Neural progenitor cell (in vitro differentiated cells): ENCODE results near the gene MYL3. TPM values are rescaled to one million over a fixed set of nuclear protein-coding genes. Genes with fewer than 3 reads are reported as not detected.
A peak's percentile ranks its signal among the peaks of the same experiment; 100 is the strongest.

Source experiments
- DNase-seq: peaks from one replicate; pipeline ENCODE4 v3.0.0-alpha.2; 2016; ENCODE audit warnings: low spot score
- H2AFZ ChIP-seq: fragments of 200-600 bp; sonication (generic); replicated peaks from 2 replicates; pipeline ENCODE4 v1.6.1; 2016; ENCODE audit warnings: antibody characterized with exemption
- H3F3A ChIP-seq: fragments of 200-600 bp; sonication (generic); 2 replicates; pipeline ENCODE4 v1.6.1; 2016; ENCODE audit warnings: antibody characterized with exemption, low read depth
- H3K27ac ChIP-seq: fragments of 200-600 bp; sonication (generic); 2 replicates; pipeline ENCODE4 v1.5.1; 2016; ENCODE audit warnings: mild to moderate bottlenecking
- H3K27me3 ChIP-seq: fragments of 200-600 bp; sonication (generic); 2 replicates; pipeline ENCODE4 v1.6.1; 2016; ENCODE audit warnings: mild to moderate bottlenecking, moderate library complexity
- H3K36me3 ChIP-seq: fragments of 200-600 bp; sonication (generic); 2 replicates; pipeline ENCODE4 v1.5.1; 2016
- H3K4me1 ChIP-seq: fragments of 200-600 bp; sonication (generic); 2 replicates; pipeline ENCODE4 v1.6.1; 2016; ENCODE audit warnings: mixed run types
- H3K4me2 ChIP-seq: fragments of 200-600 bp; sonication (generic); 2 replicates; pipeline ENCODE4 v1.6.1; 2016
- H3K4me3 ChIP-seq: fragments of 200-600 bp; sonication (generic); 2 replicates; pipeline ENCODE4 v1.5.1; 2016
- H3K79me2 ChIP-seq: fragments of 200-600 bp; sonication (generic); 2 replicates; pipeline ENCODE4 v1.6.1; 2016; ENCODE audit warnings: low read depth
- H3K9ac ChIP-seq: fragments of 200-600 bp; sonication (generic); 2 replicates; pipeline ENCODE4 v1.6.1; 2016
- H3K9me3 ChIP-seq: fragments of 200-600 bp; sonication (generic); 2 replicates; pipeline ENCODE4 v1.5.1; 2016; ENCODE audit warnings: low read depth
- H4K20me1 ChIP-seq: fragments of 200-600 bp; sonication (generic); 2 replicates; pipeline ENCODE4 v1.6.1; 2016; ENCODE audit warnings: low read depth
- H3K27ac Mint-ChIP-seq: 3 replicates; pipeline ENCODE4 v1.8.0; 2021; ENCODE audit warnings: mixed read lengths
- H3K27me3 Mint-ChIP-seq: 2 replicates; pipeline ENCODE4 v1.8.0; 2022; ENCODE audit warnings: low read depth, mild to moderate bottlenecking, inconsistent platforms, moderate library complexity, mixed read lengths; ENCODE audit not compliant: insufficient read depth
- H3K36me3 Mint-ChIP-seq: 3 replicates; pipeline ENCODE4 v1.8.0; 2021; ENCODE audit warnings: mixed read lengths
- H3K4me1 Mint-ChIP-seq: 3 replicates; pipeline ENCODE4 v1.8.0; 2021; ENCODE audit warnings: mixed read lengths
- H3K4me3 Mint-ChIP-seq: 3 replicates; pipeline ENCODE4 v1.8.0; 2021; ENCODE audit warnings: mild to moderate bottlenecking, moderate library complexity, mixed read lengths
- H3K9me3 Mint-ChIP-seq: 3 replicates; pipeline ENCODE4 v1.8.0; 2020; ENCODE audit warnings: mixed read lengths
- CTCF ChIP-seq: fragments of 200-600 bp; sonication (generic); IDR thresholded peaks from 2 replicates; pipeline ENCODE4 v1.5.1; 2017; ENCODE audit warnings: antibody characterized with exemption, mild to moderate bottlenecking
- EZH2 ChIP-seq: fragments of 200-600 bp; sonication (generic); IDR thresholded peaks from 2 replicates; pipeline ENCODE4 v1.6.1; 2017; ENCODE audit warnings: antibody characterized with exemption, mild to moderate bottlenecking, moderate library complexity
- EZH2phosphoT487 ChIP-seq: fragments of 200-600 bp; sonication (generic); IDR thresholded peaks from 2 replicates; pipeline ENCODE4 v1.6.1; 2017; ENCODE audit warnings: antibody characterized with exemption
- total RNA-seq: library from RNA; depleted of rRNA; stranded (reverse); fragments of >200 nt; gene quantifications from 2 replicates; pipeline ENCODE4 v1.2.3, GENCODE V29; 2015; ENCODE audit warnings: low replicate concordance

MYL3 gene
- total RNA-seq, 1 donor from 2014 or later, result not detected

GRCh38 chr3:46856576-46857471 is 6.4 kb downstream of the MYL3 start:
- H3K36me3 Mint-ChIP-seq, result no peaks in the 10 kb centered on the region
- H3K4me3 ChIP-seq, result no peak overlapping the region
- no peak overlapping the region for H3K27ac Mint-ChIP-seq
- no peaks in the 10 kb centered on the region for H3F3A ChIP-seq
- no peak overlapping the region for H3K27ac ChIP-seq
- H3K9me3 Mint-ChIP-seq, result no peaks in the 10 kb centered on the region
- peak overlapping the region; percentile 5 for H3K4me3 Mint-ChIP-seq
- H3K4me2 ChIP-seq, result no peak overlapping the region
- no peaks in the 10 kb centered on the region for H3K36me3 ChIP-seq
- no peak overlapping the region for H2AFZ ChIP-seq
- peak; percentile 1 for DNase-seq
- no peaks in the 10 kb centered on the region for H3K79me2 ChIP-seq
- no peaks in the 10 kb centered on the region for H3K9me3 ChIP-seq
- no peaks in the 10 kb centered on the region for H3K4me1 ChIP-seq
- no peak overlapping the region for H3K9ac ChIP-seq
- no peaks in the 10 kb centered on the region for H3K27me3 ChIP-seq
- TF ChIP-seq CTCF (no peak), EZH2phosphoT487 (no peak), EZH2 (no peak)
- peaks cover 12% of the 10 kb centered on the region for H3K27me3 Mint-ChIP-seq
- H4K20me1 ChIP-seq, result no peaks in the 10 kb centered on the region
- peaks cover 24% of the 10 kb centered on the region for H3K4me1 Mint-ChIP-seq

GRCh38 chr3:46854555-46854991 is 8.7 kb downstream of the MYL3 start:
- Mint-ChIP-seq H3K36me3 (no peaks in the 10 kb centered on the region), H3K27ac (peak overlapping the region; percentile 91), H3K4me3 (no peak overlapping the region), H3K4me1 (peaks cover 24% of the 10 kb centered on the region), H3K27me3 (peaks cover 17% of the 10 kb centered on the region), H3K9me3 (no peaks in the 10 kb centered on the region)
- no peak for TF ChIP-seq EZH2phosphoT487
- no peak for TF ChIP-seq CTCF
- no peak for TF ChIP-seq EZH2
- Histone ChIP-seq H3F3A (no peaks in the 10 kb centered on the region), H3K4me2 (no peak overlapping the region), H3K9ac (no peak overlapping the region), H4K20me1 (no peaks in the 10 kb centered on the region), H3K27me3 (no peaks in the 10 kb centered on the region), H3K4me1 (no peaks in the 10 kb centered on the region), H3K9me3 (no peaks in the 10 kb centered on the region), H3K79me2 (no peaks in the 10 kb centered on the region), H3K27ac (no peak overlapping the region), H3K36me3 (no peaks in the 10 kb centered on the region), H2AFZ (no peak overlapping the region), H3K4me3 (no peak overlapping the region)
- DNase-seq, result no peak

GRCh38 chr3:46853441-46854415 is 9.5 kb downstream of the MYL3 start:
- Mint-ChIP-seq H3K36me3 (no peaks in the 10 kb centered on the region), H3K4me3 (peak overlapping the region; percentile 38), H3K27ac (no peak overlapping the region), H3K9me3 (no peaks in the 10 kb centered on the region), H3K27me3 (peaks cover 17% of the 10 kb centered on the region), H3K4me1 (peaks cover 24% of the 10 kb centered on the region)
- no peaks in the 10 kb centered on the region for H3K27me3 ChIP-seq
- no peaks in the 10 kb centered on the region for H3K79me2 ChIP-seq
- no peak overlapping the region for H2AFZ ChIP-seq
- H3K4me1 ChIP-seq, result no peaks in the 10 kb centered on the region
- no peak overlapping the region for H3K27ac ChIP-seq
- H3K9ac ChIP-seq, result no peak overlapping the region
- no peak for DNase-seq
- H4K20me1 ChIP-seq, result no peaks in the 10 kb centered on the region
- no peak for TF ChIP-seq EZH2
- no peak for TF ChIP-seq CTCF
- TF ChIP-seq EZH2phosphoT487, result no peak
- no peak overlapping the region for H3K4me2 ChIP-seq
- H3K9me3 ChIP-seq, result no peaks in the 10 kb centered on the region
- H3K36me3 ChIP-seq, result no peaks in the 10 kb centered on the region
- no peaks in the 10 kb centered on the region for H3F3A ChIP-seq
- no peak overlapping the region for H3K4me3 ChIP-seq
